Upper lobe of left lung (tissue), 4 donors: ENCODE data around the gene TMEM14A.
"Not testable (repeated sequence)": the region's sequence is repeated elsewhere in the genome, so short reads cannot be mapped to it uniquely, and the experiment has no call there.

ENCODE experiments used
- EP300 ChIP-seq, 4 donors: sonication (generic); formaldehyde crosslinking; IDR thresholded peaks; one replicate each; pipeline ENCODE4 v1.5.1; 2017; ENCODE audit warnings: antibody characterized with exemption in 4 of 4, control low read depth in 2 of 4
- POLR2A ChIP-seq, 4 donors: fragments of 450-650 bp; IDR thresholded peaks; one replicate each; pipeline ENCODE4 v1.5.1; 2016 to 2017; ENCODE audit warnings: antibody characterized with exemption in 4 of 4, mild to moderate bottlenecking in 2 of 4
- TF ChIP-seq, protein P1 (sequence below), 6 experiments: fragments of 450-650 bp in 4 of 6; fragments of 200-600 bp in 2 of 6; sonication (generic) in 2 of 6; IDR thresholded peaks; one replicate each; pipeline ENCODE4 v1.5.1; 2016 to 2019; ENCODE audit warnings: antibody characterized with exemption in 6 of 6

GRCh38 chr6:52714761-52715160 lies 43.8 kb downstream of the TMEM14A start:
- TF ChIP-seq POLR2A, EP300 (IDR thresholded peaks at IDR 0.05): not testable (repeated sequence)
- TF ChIP-seq, protein P1, sequence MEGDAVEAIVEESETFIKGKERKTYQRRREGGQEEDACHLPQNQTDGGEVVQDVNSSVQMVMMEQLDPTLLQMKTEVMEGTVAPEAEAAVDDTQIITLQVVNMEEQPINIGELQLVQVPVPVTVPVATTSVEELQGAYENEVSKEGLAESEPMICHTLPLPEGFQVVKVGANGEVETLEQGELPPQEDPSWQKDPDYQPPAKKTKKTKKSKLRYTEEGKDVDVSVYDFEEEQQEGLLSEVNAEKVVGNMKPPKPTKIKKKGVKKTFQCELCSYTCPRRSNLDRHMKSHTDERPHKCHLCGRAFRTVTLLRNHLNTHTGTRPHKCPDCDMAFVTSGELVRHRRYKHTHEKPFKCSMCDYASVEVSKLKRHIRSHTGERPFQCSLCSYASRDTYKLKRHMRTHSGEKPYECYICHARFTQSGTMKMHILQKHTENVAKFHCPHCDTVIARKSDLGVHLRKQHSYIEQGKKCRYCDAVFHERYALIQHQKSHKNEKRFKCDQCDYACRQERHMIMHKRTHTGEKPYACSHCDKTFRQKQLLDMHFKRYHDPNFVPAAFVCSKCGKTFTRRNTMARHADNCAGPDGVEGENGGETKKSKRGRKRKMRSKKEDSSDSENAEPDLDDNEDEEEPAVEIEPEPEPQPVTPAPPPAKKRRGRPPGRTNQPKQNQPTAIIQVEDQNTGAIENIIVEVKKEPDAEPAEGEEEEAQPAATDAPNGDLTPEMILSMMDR (IDR thresholded peaks at IDR 0.05), result not testable (repeated sequence)
